ENCODE data around the gene PNPLA6. TPM values are rescaled to one million over a fixed set of nuclear protein-coding genes. Genes with fewer than 3 reads are reported as not detected.

Gene PNPLA6
- polyA plus RNA-seq, 1 of the 3 experiments (the other 2 are of a cell fraction): 90.5 TPM

- Histone ChIP-seq H3K9me3 (no peaks in the 10 kb centered on the region), H3F3A (replicated peaks; ENCODE audit: insufficient read depth) (no peaks in the 10 kb centered on the region), H3K27me3 (ENCODE audit: insufficient read depth) (no peaks in the 10 kb centered on the region), H3K79me2 (ENCODE audit: insufficient read depth) (no peaks in the 10 kb centered on the region), H4K20me1 (ENCODE audit: insufficient read depth) (0 out of 2 replicates have a peak, but pooled peaks cover 3% of the 10 kb centered on the region), H3K9ac (no peak overlapping the region), H3K4me1 (ENCODE audit: control insufficient read depth in 1 of 2, insufficient read depth in 2 of 2, low read depth in 1 of 2, low read length in 1 of 2) (no peaks in the 10 kb centered on the region), H3K4me3 (ENCODE audit: low read depth in 2 of 2, low read length in 1 of 2) (no peak overlapping the region), H2AFZ (ENCODE audit: low read depth) (no peak overlapping the region), H3K36me3 (replicated peaks in 1 of 2; ENCODE audit: control insufficient read depth in 1 of 2, insufficient read depth in 2 of 2, low read length in 1 of 2) (peaks cover 31 to 37% of the 10 kb centered on the region in 2 experiments), H3K27ac (ENCODE audit: low read depth in 2 of 2, low read length in 1 of 2) (no peak overlapping the region), H3K4me2 (no peak overlapping the region), H3K9me2 (no peaks in the 10 kb centered on the region)
- no peak for DNase-seq
- WGBS (ENCODE audit: low lambda C conversion rate): 90% methylated on average over 2 of the region's 2 CpGs
- TF ChIP-seq USF2 (IDR thresholded peaks at IDR 0.05; ENCODE audit: borderline replicate concordance, low read depth, low read length): no peak
- POLR2A ChIA-PET: no interaction called here
- CTCF ChIA-PET: interaction anchor here (1.5 to 4.1 kb wide), 2 partner anchors 8 to 120 kb away, joined by 6 to 28 read pairs; partner anchors contain the start of gene TRAPPC5
These were observed 24.7 kb downstream of the PNPLA6 start for GRCh38 chr19:7560255-7560654.

- no peak overlapping the region for H3K4me3 ChIP-seq (ENCODE audit: low read depth in 2 of 2, low read length in 1 of 2)
- no peaks in the 10 kb centered on the region for H3K9me3 ChIP-seq
- 91% methylated on average over 13 of the region's 17 CpGs for WGBS (ENCODE audit: low lambda C conversion rate)
- no peak overlapping the region for H3K4me2 ChIP-seq
- H3K9ac ChIP-seq: no peak overlapping the region
- no peaks in the 10 kb centered on the region for H3K9me2 ChIP-seq
- 0 out of 2 replicates have a peak, but pooled peaks cover 3% of the 10 kb centered on the region for H4K20me1 ChIP-seq (ENCODE audit: insufficient read depth)
- no peak overlapping the region for H3K27ac ChIP-seq (ENCODE audit: low read depth in 2 of 2, low read length in 1 of 2)
- H3F3A ChIP-seq (replicated peaks; ENCODE audit: insufficient read depth): no peaks in the 10 kb centered on the region
- TF ChIP-seq RXRA (IDR thresholded peaks at IDR 0.05; ENCODE audit: borderline replicate concordance, low read depth) (no peak), POLR2AphosphoS5 (IDR thresholded peaks at IDR 0.05; ENCODE audit: low read depth, low read length) (no peak), RFX5 (IDR thresholded peaks at IDR 0.05; ENCODE audit: low read length) (no peak), FOXJ3 (CRISPR knock-in tag; IDR thresholded peaks at IDR 0.05) (no peak), TEAD4 (IDR thresholded peaks at IDR 0.05; ENCODE audit: borderline replicate concordance, insufficient read depth) (no peak), RCOR1 (IDR thresholded peaks at IDR 0.05; ENCODE audit: low read length) (no peak), SIN3A (IDR thresholded peaks at IDR 0.05; ENCODE audit: borderline replicate concordance, low read depth, low read length) (no peak), TCF12 (IDR thresholded peaks at IDR 0.05) (no peak), TAF1 (IDR thresholded peaks at IDR 0.05; ENCODE audit: borderline replicate concordance, low read depth, low read length) (no peak), MXI1 (IDR thresholded peaks at IDR 0.05; ENCODE audit: low read depth, low read length) (no peak), EZH2phosphoT487 (IDR thresholded peaks at IDR 0.05; ENCODE audit: borderline replicate concordance, low read depth) (no peak), FOSL2 (IDR thresholded peaks at IDR 0.05; ENCODE audit: borderline replicate concordance, low read depth) (no peak), JUND (IDR thresholded peaks at IDR 0.05) (no peak), GATA2 (CRISPR knock-in tag; IDR thresholded peaks at IDR 0.05) (no peak)
- no peak overlapping the region for H2AFZ ChIP-seq (ENCODE audit: low read depth)
- no peak for DNase-seq
- POLR2A ChIA-PET: no interaction called here
- no peaks in the 10 kb centered on the region for H3K4me1 ChIP-seq (ENCODE audit: control insufficient read depth in 1 of 2, insufficient read depth in 2 of 2, low read depth in 1 of 2, low read length in 1 of 2)
- H3K79me2 ChIP-seq (ENCODE audit: insufficient read depth): no peaks in the 10 kb centered on the region
- no peaks in the 10 kb centered on the region for H3K27me3 ChIP-seq (ENCODE audit: insufficient read depth)
- CTCF ChIA-PET: interaction anchor here (0.8 to 1.9 kb wide), 2 partner anchors 120 to 238 kb away, joined by 3 to 7 read pairs; partner anchors contain the start of gene TRAPPC5
- H3K36me3 ChIP-seq (replicated peaks in 1 of 2; ENCODE audit: control insufficient read depth in 1 of 2, insufficient read depth in 2 of 2, low read length in 1 of 2): peaks cover 29 to 32% of the 10 kb centered on the region in 2 experiments
These were observed 25.8 kb downstream of the PNPLA6 start for GRCh38 chr19:7561325-7561724.
